Stimulated activated naive CD4-positive, alpha-beta T cell treated with Interleukin-2 at 50 U/mL for 16 hours (primary cell): Measurements from ENCODE around the gene PSMD6.

Experiments
- DNase-seq: peaks from one replicate; lab custom pipeline; 2025; lab: John Stamatoyannopoulos, UW

The PSMD6 gene

GRCh38 chr3:64023187-64023860 is at the start of gene PSMD6:
PSMD6 (minus strand) TSS chr3:64023494; CDS start chr3:64023419, 75 bp downstream.
- DNase-seq: peak; percentile 89

- DNase-seq: no peak
These were observed 48.8 kb upstream of the PSMD6 start for GRCh38 chr3:64072126-64072525.

GRCh38 chr3:64070704-64071103 is 47.4 kb upstream of the PSMD6 start:
- DNase-seq: no peak

- no peak for DNase-seq
These were observed 44.4 kb upstream of the PSMD6 start for GRCh38 chr3:64067506-64068346.

- no peak for DNase-seq
These were observed 41.5 kb upstream of the PSMD6 start for GRCh38 chr3:64064804-64065203.

- no peak for DNase-seq
These were observed 40.7 kb upstream of the PSMD6 start for GRCh38 chr3:64063983-64064438.

- DNase-seq: no peak
These were observed 40.1 kb upstream of the PSMD6 start for GRCh38 chr3:64063207-64063982.

GRCh38 chr3:64061628-64062027 is 38.3 kb upstream of the PSMD6 start:
- no peak for DNase-seq

GRCh38 chr3:64059484-64060175 is 36.3 kb upstream of the PSMD6 start:
- DNase-seq: no peak

GRCh38 chr3:64058566-64058965 is 35.3 kb upstream of the PSMD6 start:
- no peak for DNase-seq

GRCh38 chr3:64057231-64057630 is 33.9 kb upstream of the PSMD6 start:
- DNase-seq: no peak

GRCh38 chr3:64056606-64057180 is 33.4 kb upstream of the PSMD6 start:
- DNase-seq: no peak

GRCh38 chr3:64055076-64055475 is 31.8 kb upstream of the PSMD6 start:
- DNase-seq: no peak

- DNase-seq: no peak
These were observed 31.2 kb upstream of the PSMD6 start for GRCh38 chr3:64054488-64054887.

- no peak for DNase-seq
These were observed 30.3 kb upstream of the PSMD6 start for GRCh38 chr3:64053581-64053980.

- no peak for DNase-seq
These were observed 29.8 kb upstream of the PSMD6 start for GRCh38 chr3:64053117-64053516.

GRCh38 chr3:64049832-64050231 is 26.5 kb upstream of the PSMD6 start:
- no peak for DNase-seq

- no peak for DNase-seq
These were observed 25.8 kb upstream of the PSMD6 start for GRCh38 chr3:64049136-64049535.

- DNase-seq: no peak
These were observed 25.4 kb upstream of the PSMD6 start for GRCh38 chr3:64048631-64049061.

GRCh38 chr3:64047787-64048186 is 24.5 kb upstream of the PSMD6 start:
- no peak for DNase-seq

- DNase-seq: no peak
These were observed 23.8 kb upstream of the PSMD6 start for GRCh38 chr3:64046996-64047594.
